ENCODE results near the gene NRL. TPM values are rescaled to one million over a fixed set of nuclear protein-coding genes. Genes with fewer than 3 reads are reported as not detected.

The NRL gene
- polyA plus RNA-seq, 1 donor (not counting 4 experiments of a cell fraction or from before 2014, with no cell fraction given) = 0.29 TPM

DNA sequence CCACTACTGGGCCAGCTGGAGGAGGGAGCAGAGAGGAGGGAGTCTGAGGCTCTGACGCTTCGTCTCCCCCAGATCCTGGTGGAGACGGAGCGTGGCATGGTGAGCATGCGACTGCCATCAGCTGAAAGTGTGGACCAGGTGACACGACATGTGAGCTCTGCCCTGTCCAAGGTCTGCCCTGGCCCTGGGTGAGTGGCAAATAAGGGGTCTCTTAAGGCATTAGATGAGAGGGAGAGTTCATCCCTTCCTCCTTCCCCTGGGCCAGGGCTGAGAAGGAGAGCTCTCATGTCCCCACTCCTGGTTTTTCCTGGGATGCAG, 60.5 kb downstream of the NRL start:
- Histone ChIP-seq H3K4me1 (ENCODE audit: control insufficient read depth, extremely low read depth, insufficient read depth, low read length) (peaks cover 7% of the 10 kb centered on the region), H3K27me3 (ENCODE audit: control insufficient read depth, extremely low read depth, insufficient read depth, low read length) (no peaks in the 10 kb centered on the region), H3K36me3 (ENCODE audit: control insufficient read depth in 2 of 2, extremely low read depth in 1 of 2, insufficient read depth in 2 of 2, low read length in 2 of 2) (no peaks in the 10 kb centered on the region), H3K9ac (ENCODE audit: control insufficient read depth, extremely low read depth, insufficient read depth, low read length) (no peak overlapping the region), H3K9me1 (ENCODE audit: control insufficient read depth, extremely low read depth, insufficient read depth, low read length) (no peaks in the 10 kb centered on the region), H2AFZ (ENCODE audit: control insufficient read depth, low read length) (no peak overlapping the region), H4K20me1 (ENCODE audit: control insufficient read depth, extremely low read depth, insufficient read depth, low read length) (no peaks in the 10 kb centered on the region), H3K9me3 (ENCODE audit: control insufficient read depth, low read depth, low read length) (no peaks in the 10 kb centered on the region), H3K79me2 (ENCODE audit: control insufficient read depth, insufficient read depth, low read length) (no peaks in the 10 kb centered on the region), H3K27ac (ENCODE audit: control insufficient read depth, insufficient read depth, low read length) (no peak overlapping the region), H3K4me2 (ENCODE audit: control insufficient read depth, extremely low read depth, insufficient read depth, low read depth, low read length) (no peak overlapping the region), H3K4me3 (ENCODE audit: control insufficient read depth in 2 of 3, extremely low read depth in 1 of 3, insufficient read depth in 2 of 3, low read depth in 1 of 3, low read length in 3 of 3) (no peak overlapping the region)
- TF ChIP-seq, protein P1, sequence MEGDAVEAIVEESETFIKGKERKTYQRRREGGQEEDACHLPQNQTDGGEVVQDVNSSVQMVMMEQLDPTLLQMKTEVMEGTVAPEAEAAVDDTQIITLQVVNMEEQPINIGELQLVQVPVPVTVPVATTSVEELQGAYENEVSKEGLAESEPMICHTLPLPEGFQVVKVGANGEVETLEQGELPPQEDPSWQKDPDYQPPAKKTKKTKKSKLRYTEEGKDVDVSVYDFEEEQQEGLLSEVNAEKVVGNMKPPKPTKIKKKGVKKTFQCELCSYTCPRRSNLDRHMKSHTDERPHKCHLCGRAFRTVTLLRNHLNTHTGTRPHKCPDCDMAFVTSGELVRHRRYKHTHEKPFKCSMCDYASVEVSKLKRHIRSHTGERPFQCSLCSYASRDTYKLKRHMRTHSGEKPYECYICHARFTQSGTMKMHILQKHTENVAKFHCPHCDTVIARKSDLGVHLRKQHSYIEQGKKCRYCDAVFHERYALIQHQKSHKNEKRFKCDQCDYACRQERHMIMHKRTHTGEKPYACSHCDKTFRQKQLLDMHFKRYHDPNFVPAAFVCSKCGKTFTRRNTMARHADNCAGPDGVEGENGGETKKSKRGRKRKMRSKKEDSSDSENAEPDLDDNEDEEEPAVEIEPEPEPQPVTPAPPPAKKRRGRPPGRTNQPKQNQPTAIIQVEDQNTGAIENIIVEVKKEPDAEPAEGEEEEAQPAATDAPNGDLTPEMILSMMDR (optimal IDR thresholded peaks at IDR 0.05 in 1 of 3, IDR thresholded peaks at IDR 0.05 in 1 of 3, conservative IDR thresholded peaks at IDR 0.05 in 1 of 3; ENCODE audit: extremely low read depth in 1 of 3, insufficient read depth in 2 of 3, low read length in 3 of 3) = no peak
- TF ChIP-seq EZH2 (IDR thresholded peaks at IDR 0.05; ENCODE audit: low read length) = no peak
- no peak for DNase-seq (ENCODE audit: low read depth, low spot score)
- dilution Hi-C loops (cut with MboI; ENCODE audit: extremely low pct_ligation_motif_present, low sequenced_read_pairs) = no loop called here
- FAIRE-seq = no peak

DNA sequence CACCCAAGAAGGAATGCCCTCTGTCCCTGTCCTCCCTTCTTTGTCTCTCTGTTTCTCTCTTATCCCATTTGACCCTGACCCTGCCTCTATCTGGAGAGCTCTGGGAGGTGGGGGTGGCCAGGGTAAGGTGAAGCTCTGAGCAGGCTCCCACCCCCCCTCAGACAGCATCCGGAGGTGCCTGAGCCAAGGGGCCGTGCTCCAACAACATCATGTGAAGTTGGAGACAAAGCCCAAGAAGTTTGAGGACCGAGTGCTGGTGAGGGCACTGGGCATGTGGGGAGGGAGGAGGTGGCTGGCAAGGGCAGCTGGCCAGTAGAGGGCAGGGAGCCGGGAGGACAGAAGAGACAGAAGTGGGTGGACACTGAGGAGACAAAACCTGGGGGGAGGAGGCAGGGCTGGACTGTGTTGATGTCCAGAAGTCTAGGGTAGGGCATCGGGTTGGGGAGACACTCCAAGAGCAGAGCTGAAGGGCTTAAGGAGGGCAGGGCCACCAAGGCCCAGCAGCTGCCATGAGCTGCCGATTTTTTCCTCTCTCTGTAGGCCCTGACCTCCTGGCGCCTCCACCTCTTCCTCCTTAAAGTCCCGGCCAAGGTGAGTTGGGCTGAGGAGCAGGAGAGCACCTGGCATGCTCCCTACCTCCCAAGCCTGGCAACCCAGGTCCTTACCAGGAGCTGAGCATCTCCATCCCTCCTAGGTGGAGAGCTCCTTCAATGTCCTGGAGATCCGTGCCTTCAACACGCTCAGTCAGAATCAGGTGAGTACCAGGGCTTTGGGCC, 61.0 kb downstream of the NRL start:
- dilution Hi-C loops (cut with MboI; ENCODE audit: extremely low pct_ligation_motif_present, low sequenced_read_pairs) = no loop called here
- DNase-seq (ENCODE audit: low read depth, low spot score) = no peak

More for the DNA sequence above, 61.0 kb downstream of the NRL start:
- H3K9me1 ChIP-seq (ENCODE audit: control insufficient read depth, extremely low read depth, insufficient read depth, low read length) = no peaks in the 10 kb centered on the region
- no peak overlapping the region for H3K4me2 ChIP-seq (ENCODE audit: control insufficient read depth, extremely low read depth, insufficient read depth, low read depth, low read length)
- no peaks in the 10 kb centered on the region for H3K9me3 ChIP-seq (ENCODE audit: control insufficient read depth, low read depth, low read length)
- no peak overlapping the region for H2AFZ ChIP-seq (ENCODE audit: control insufficient read depth, low read length)
- H3K36me3 ChIP-seq (ENCODE audit: control insufficient read depth in 2 of 2, extremely low read depth in 1 of 2, insufficient read depth in 2 of 2, low read length in 2 of 2) = no peaks in the 10 kb centered on the region
- no peak overlapping the region for H3K9ac ChIP-seq (ENCODE audit: control insufficient read depth, extremely low read depth, insufficient read depth, low read length)
- no peak for FAIRE-seq
- no peaks in the 10 kb centered on the region for H3K27me3 ChIP-seq (ENCODE audit: control insufficient read depth, extremely low read depth, insufficient read depth, low read length)
- no peaks in the 10 kb centered on the region for H3K79me2 ChIP-seq (ENCODE audit: control insufficient read depth, insufficient read depth, low read length)
- H3K27ac ChIP-seq (ENCODE audit: control insufficient read depth, insufficient read depth, low read length) = no peak overlapping the region
- no peak overlapping the region for H3K4me3 ChIP-seq (ENCODE audit: control insufficient read depth in 2 of 3, extremely low read depth in 1 of 3, insufficient read depth in 2 of 3, low read depth in 1 of 3, low read length in 3 of 3)
- H3K4me1 ChIP-seq (ENCODE audit: control insufficient read depth, extremely low read depth, insufficient read depth, low read length) = peaks cover 7% of the 10 kb centered on the region
- no peaks in the 10 kb centered on the region for H4K20me1 ChIP-seq (ENCODE audit: control insufficient read depth, extremely low read depth, insufficient read depth, low read length)
- TF ChIP-seq EZH2 (IDR thresholded peaks at IDR 0.05; ENCODE audit: low read length) = no peak
- TF ChIP-seq, protein P1 (optimal IDR thresholded peaks at IDR 0.05 in 1 of 3, IDR thresholded peaks at IDR 0.05 in 1 of 3, conservative IDR thresholded peaks at IDR 0.05 in 1 of 3; ENCODE audit: extremely low read depth in 1 of 3, insufficient read depth in 2 of 3, low read length in 3 of 3) = no peak

All from keratinocyte (primary cell).